GM06990 (cell line): ENCODE results near the gene SLC23A2.

Experiments
- DNase-seq: peaks from one replicate; pipeline ENCODE4 v3.0.0-alpha.2; 2011; ENCODE audit not compliant: insufficient read length; ENCODE audit errors: extremely low read depth
- H3K27me3 ChIP-seq: replicated peaks from 2 replicates; pipeline ENCODE4 v1.6.0; 2011; ENCODE audit warnings: low read length; ENCODE audit not compliant: control insufficient read depth, insufficient read depth
- H3K36me3 ChIP-seq: 2 replicates; pipeline ENCODE4 v1.5.1; 2011; ENCODE audit warnings: low read length; ENCODE audit not compliant: control insufficient read depth, insufficient read depth
- H3K4me3 ChIP-seq: replicated peaks from 2 replicates; pipeline ENCODE4 v1.5.1; 2011; ENCODE audit warnings: low read depth, mild to moderate bottlenecking, control low read depth, low read length
- CTCF ChIP-seq: IDR thresholded peaks from 2 replicates; pipeline ENCODE4 v1.5.1; 2011; ENCODE audit warnings: low read length, control low read depth, mild to moderate bottlenecking, inconsistent platforms; ENCODE audit not compliant: insufficient read depth, poor library complexity, severe bottlenecking

SLC23A2 gene

GRCh38 chr20:5001174-5002076 is at the start of gene SLC23A2:
Gene SLC23A2 (minus strand): TSS chr20:5001510. CDS start chr20:4932562, 68,948 bp downstream.
- Histone ChIP-seq H3K4me3 (peak within 1 kb of the TSS; percentile 71), H3K36me3 (no peaks in the 10 kb centered on the region), H3K27me3 (no peaks in the 10 kb centered on the region)
- no peak for TF ChIP-seq CTCF
- peak; percentile 62 for DNase-seq

- Histone ChIP-seq H3K36me3 (no peaks in the 10 kb centered on the region), H3K4me3 (no peak overlapping the region), H3K27me3 (no peaks in the 10 kb centered on the region; the same call in 1 of the 2 replicates)
- no peak for TF ChIP-seq CTCF
- peak; percentile 7 for DNase-seq
These were observed 45.5 kb upstream of the SLC23A2 start for GRCh38 chr20:5046656-5047339.

GRCh38 chr20:5045906-5046305 is 44.6 kb upstream of the SLC23A2 start:
- H3K27me3 ChIP-seq: no peaks in the 10 kb centered on the region; the same call in 1 of the 2 replicates
- no peak for TF ChIP-seq CTCF
- no peak overlapping the region for H3K4me3 ChIP-seq
- no peak for DNase-seq
- H3K36me3 ChIP-seq: no peaks in the 10 kb centered on the region

- peak; percentile 15 for DNase-seq
- Histone ChIP-seq H3K4me3 (no peak overlapping the region), H3K36me3 (no peaks in the 10 kb centered on the region), H3K27me3 (no peaks in the 10 kb centered on the region; the same call in 1 of the 2 replicates)
- no peak for TF ChIP-seq CTCF
These were observed 42.8 kb upstream of the SLC23A2 start for GRCh38 chr20:5044075-5044620.

- no peaks in the 10 kb centered on the region; the same call in 1 of the 2 replicates for H3K27me3 ChIP-seq
- peak; percentile 10 for DNase-seq
- no peaks in the 10 kb centered on the region for H3K36me3 ChIP-seq
- H3K4me3 ChIP-seq: no peak overlapping the region
- no peak for TF ChIP-seq CTCF
These were observed 40.1 kb upstream of the SLC23A2 start for GRCh38 chr20:5041433-5041832.
